GM23338 (cell line): ENCODE measurements around the gene MYO1D.

ENCODE experiments used
- CTCF ChIP-seq, 2 experiments: fragments of 200-600 bp in 1 of 2; sonication (generic) in 1 of 2; conservative IDR thresholded peaks; 2 replicates each; pipeline versions ENCODE4 v1.5.1 to v1.6.1; 2016 to 2017; ENCODE audit warnings: antibody characterized with exemption in 2 of 2, low read depth in 2 of 2, mild to moderate bottlenecking in 2 of 2, moderate library complexity in 1 of 2
- EZH2 ChIP-seq: fragments of 200-600 bp; sonication (generic); IDR thresholded peaks from one replicate; pipeline ENCODE4 v1.8.0; 2017; ENCODE audit warnings: antibody characterized with exemption, mild to moderate bottlenecking, low read depth; ENCODE audit not compliant: unreplicated experiment
- EZH2phosphoT487 ChIP-seq: fragments of 200-600 bp; sonication (generic); IDR thresholded peaks from one replicate; pipeline ENCODE4 v1.8.1; 2018; ENCODE audit warnings: antibody characterized with exemption; ENCODE audit not compliant: unreplicated experiment
- POLR2AphosphoS5 ChIP-seq: IDR thresholded peaks from 2 replicates; pipeline ENCODE4 v1.6.1; 2016; ENCODE audit warnings: antibody characterized with exemption, low read depth
- REST ChIP-seq: IDR thresholded peaks from one replicate; pipeline ENCODE4 v1.6.1; 2018; ENCODE audit warnings: antibody characterized with exemption; ENCODE audit not compliant: unreplicated experiment
- STAT1 ChIP-seq: IDR thresholded peaks from one replicate; pipeline ENCODE4 v1.6.1; 2016; ENCODE audit warnings: antibody characterized with exemption; ENCODE audit not compliant: unreplicated experiment

- TF ChIP-seq CTCF (conservative IDR thresholded peaks at IDR 0.05; ENCODE audit: low read depth in 2 of 2) (no peak), EZH2 (no peak), EZH2phosphoT487 (no peak), POLR2AphosphoS5 (no peak), STAT1 (no peak), REST (no peak)
Measured at GRCh38 chr17:32656886-32657285, 220.0 kb downstream of the MYO1D start.
